Fibroblast of lung (primary cell): ENCODE data around the gene TMPRSS7. TPM values are rescaled to one million over a fixed set of nuclear protein-coding genes. Genes with fewer than 3 reads are reported as not detected.
A peak's percentile ranks its signal among the peaks of the same experiment; 100 is the strongest.

Source experiments
- DNase-seq, 2 donors: peaks; one replicate each; pipeline versions ENCODE4 v3.0.0 to v3.0.0-alpha.2; 2010; ENCODE audit warnings: low read depth in 2 of 2
- H2AFZ ChIP-seq: 2 replicates; pipeline ENCODE4 v1.5.1; 2012; ENCODE audit warnings: low read length, control low read depth, inconsistent platforms
- H3K27ac ChIP-seq: 2 replicates; pipeline ENCODE4 v1.5.1; 2011; ENCODE audit warnings: low read length, control low read depth; ENCODE audit not compliant: insufficient read depth
- H3K27me3 ChIP-seq: 2 replicates; pipeline ENCODE4 v1.5.1; 2011; ENCODE audit warnings: mild to moderate bottlenecking, low read length; ENCODE audit not compliant: control insufficient read depth, insufficient read depth
- H3K36me3 ChIP-seq: 2 replicates; pipeline ENCODE4 v1.5.1; 2011; ENCODE audit warnings: low read length; ENCODE audit not compliant: control insufficient read depth, insufficient read depth
- H3K4me1 ChIP-seq: 2 replicates; pipeline ENCODE4 v1.5.1; 2011; ENCODE audit warnings: low read length; ENCODE audit not compliant: control insufficient read depth, insufficient read depth; ENCODE audit errors: extremely low read depth
- H3K4me2 ChIP-seq: 2 replicates; pipeline ENCODE4 v1.5.1; 2011; ENCODE audit warnings: low read length, control low read depth; ENCODE audit not compliant: insufficient read depth; ENCODE audit errors: extremely low read depth
- H3K4me3 ChIP-seq, 4 experiments: fragments of 200-600 bp in 1 of 4; sonication (generic) in 1 of 4; replicated peaks in 1 of 4; 2 replicates each; pipeline ENCODE4 v1.5.1; 2011 to 2016; ENCODE audit warnings: low read length in 4 of 4, low read depth in 3 of 4, mild to moderate bottlenecking in 3 of 4, control low read depth in 2 of 4, inconsistent platforms in 1 of 4, mixed read lengths in 1 of 4; ENCODE audit not compliant: insufficient read depth in 1 of 4; ENCODE audit errors: control extremely low read depth in 1 of 4
- H3K79me2 ChIP-seq: 2 replicates; pipeline ENCODE4 v1.5.1; 2012; ENCODE audit warnings: mild to moderate bottlenecking, low read length, inconsistent platforms; ENCODE audit not compliant: control insufficient read depth, insufficient read depth
- H3K9ac ChIP-seq: 2 replicates; pipeline ENCODE4 v1.5.1; 2011; ENCODE audit warnings: mild to moderate bottlenecking, low read length, control low read depth; ENCODE audit not compliant: insufficient read depth
- H3K9me3 ChIP-seq: 2 replicates; pipeline ENCODE4 v1.5.1; 2012; ENCODE audit warnings: low read depth, low read length; ENCODE audit not compliant: control insufficient read depth, insufficient read depth
- H4K20me1 ChIP-seq: 2 replicates; pipeline ENCODE4 v1.5.1; 2011; ENCODE audit warnings: low read length; ENCODE audit not compliant: control insufficient read depth, insufficient read depth; ENCODE audit errors: extremely low read depth
- EZH2 ChIP-seq: IDR thresholded peaks from 2 replicates; pipeline ENCODE4 v1.5.1; 2012; ENCODE audit warnings: low read length, control low read depth, mild to moderate bottlenecking; ENCODE audit errors: missing control alignments
- polyA plus RNA-seq, 2 donors: library from polyadenylated mRNA; depleted of rRNA in 1 of 2; stranded (reverse) in 1 of 2; unstranded in 1 of 2; fragments of >200 nt; gene quantifications; 2 replicates each; pipeline ENCODE4 v1.2.1, GENCODE V29; 2011 to 2012; ENCODE audit warnings: missing spikeins in 1 of 2
- total RNA-seq: library from RNA; depleted of rRNA; stranded (reverse); fragments of >200 nt; gene quantifications from 2 replicates; pipeline ENCODE4 v1.2.1, GENCODE V29; 2014
- TF ChIP-seq, protein P1 (sequence below), 2 donors: IDR thresholded peaks in 1 of 2; conservative IDR thresholded peaks in 1 of 2; 1 replicate in 1 of 2; 2 replicates in 1 of 2; pipeline ENCODE4 v1.5.1; 2011 to 2012; ENCODE audit warnings: low read length in 2 of 2, control low read depth in 1 of 2, inconsistent platforms in 1 of 2, low read depth in 1 of 2, mild to moderate bottlenecking in 1 of 2

Gene TMPRSS7
- total and polyA plus RNA-seq, 2 donors (not counting 1 experiment from before 2014, with no cell fraction given): not detected

DNA sequence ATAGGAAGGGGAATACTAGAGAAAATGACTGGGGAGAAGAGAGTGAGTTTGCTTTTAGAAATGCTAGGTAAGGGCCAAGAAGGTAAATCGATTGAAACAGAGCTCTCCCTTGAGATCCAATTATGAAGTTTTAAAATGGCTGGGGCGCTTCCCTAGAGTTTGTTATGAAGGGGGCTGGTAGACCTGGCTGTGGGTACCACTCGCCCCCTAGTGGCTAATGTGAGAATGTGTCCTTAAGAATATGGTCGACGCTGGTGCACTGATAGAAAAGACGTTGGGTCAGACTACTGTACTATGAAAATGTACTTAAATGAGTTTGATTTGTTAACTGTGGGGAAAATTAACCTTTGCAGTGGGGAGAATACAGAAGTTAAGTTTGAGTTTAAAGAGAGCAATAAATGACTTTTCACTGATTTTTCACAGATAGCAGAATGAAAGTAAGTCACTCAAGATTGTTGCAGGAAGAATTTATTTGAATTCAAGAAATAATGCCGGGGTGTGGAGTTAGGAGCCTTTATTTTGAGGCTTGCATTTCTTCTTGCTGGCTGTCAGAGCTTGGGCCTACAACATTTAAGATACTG lies 9.2 kb downstream of the TMPRSS7 start:
- Histone ChIP-seq H3K4me2 (peak overlapping the region; percentile 46), H3K9me3 (no peaks in the 10 kb centered on the region), H3K4me1 (no peaks in the 10 kb centered on the region), H4K20me1 (no peaks in the 10 kb centered on the region), H3K27me3 (no peaks in the 10 kb centered on the region), H3K27ac (no peak overlapping the region), H3K4me3 (peak overlapping the region in 1 of 4 experiments; percentile 22), H3K9ac (no peak overlapping the region), H3K36me3 (no peaks in the 10 kb centered on the region), H3K79me2 (no peaks in the 10 kb centered on the region), H2AFZ (peak overlapping the region; percentile 44)
- TF ChIP-seq EZH2: no peak
- TF ChIP-seq, protein P1, sequence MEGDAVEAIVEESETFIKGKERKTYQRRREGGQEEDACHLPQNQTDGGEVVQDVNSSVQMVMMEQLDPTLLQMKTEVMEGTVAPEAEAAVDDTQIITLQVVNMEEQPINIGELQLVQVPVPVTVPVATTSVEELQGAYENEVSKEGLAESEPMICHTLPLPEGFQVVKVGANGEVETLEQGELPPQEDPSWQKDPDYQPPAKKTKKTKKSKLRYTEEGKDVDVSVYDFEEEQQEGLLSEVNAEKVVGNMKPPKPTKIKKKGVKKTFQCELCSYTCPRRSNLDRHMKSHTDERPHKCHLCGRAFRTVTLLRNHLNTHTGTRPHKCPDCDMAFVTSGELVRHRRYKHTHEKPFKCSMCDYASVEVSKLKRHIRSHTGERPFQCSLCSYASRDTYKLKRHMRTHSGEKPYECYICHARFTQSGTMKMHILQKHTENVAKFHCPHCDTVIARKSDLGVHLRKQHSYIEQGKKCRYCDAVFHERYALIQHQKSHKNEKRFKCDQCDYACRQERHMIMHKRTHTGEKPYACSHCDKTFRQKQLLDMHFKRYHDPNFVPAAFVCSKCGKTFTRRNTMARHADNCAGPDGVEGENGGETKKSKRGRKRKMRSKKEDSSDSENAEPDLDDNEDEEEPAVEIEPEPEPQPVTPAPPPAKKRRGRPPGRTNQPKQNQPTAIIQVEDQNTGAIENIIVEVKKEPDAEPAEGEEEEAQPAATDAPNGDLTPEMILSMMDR (conservative IDR thresholded peaks at IDR 0.05 in 1 of 2, IDR thresholded peaks at IDR 0.05 in 1 of 2; ENCODE audit: low read depth in 1 of 2, low read length in 2 of 2): peak; percentile 89 to 95
- peak; percentile 73 to 80 for DNase-seq

DNA sequence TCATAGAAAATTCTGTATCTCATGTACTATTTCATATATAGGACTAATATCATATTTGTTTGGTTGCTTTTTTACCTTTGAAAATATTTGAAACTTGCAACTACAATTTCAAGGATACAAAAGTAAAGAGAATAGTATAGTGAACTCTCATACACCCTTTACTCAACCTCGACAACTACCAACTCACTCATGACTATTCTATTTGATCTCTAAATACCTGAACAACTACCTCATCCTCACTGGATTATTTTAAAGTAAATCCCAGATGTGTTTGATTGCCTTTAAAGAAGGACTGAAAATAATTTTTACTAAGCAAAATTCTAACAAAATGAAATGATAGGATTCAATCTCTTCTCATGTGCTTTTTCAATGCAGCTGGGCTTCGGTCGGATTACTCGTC lies 12.1 kb downstream of the TMPRSS7 start:
- H2AFZ ChIP-seq: no peak overlapping the region
- H3K9me3 ChIP-seq: no peaks in the 10 kb centered on the region
- no peak overlapping the region for H3K4me2 ChIP-seq
- H4K20me1 ChIP-seq: no peaks in the 10 kb centered on the region
- no peak for TF ChIP-seq EZH2
- TF ChIP-seq, protein P1 (conservative IDR thresholded peaks at IDR 0.05 in 1 of 2, IDR thresholded peaks at IDR 0.05 in 1 of 2; ENCODE audit: low read depth in 1 of 2, low read length in 2 of 2): no peak
- DNase-seq: peak in 1 of 2 donors; percentile 55
- no peaks in the 10 kb centered on the region for H3K79me2 ChIP-seq
- no peak overlapping the region for H3K27ac ChIP-seq
- H3K4me1 ChIP-seq: no peaks in the 10 kb centered on the region
- no peaks in the 10 kb centered on the region for H3K27me3 ChIP-seq
- no peaks in the 10 kb centered on the region for H3K36me3 ChIP-seq
- H3K4me3 ChIP-seq: no peak overlapping the region
- H3K9ac ChIP-seq: no peak overlapping the region

DNA sequence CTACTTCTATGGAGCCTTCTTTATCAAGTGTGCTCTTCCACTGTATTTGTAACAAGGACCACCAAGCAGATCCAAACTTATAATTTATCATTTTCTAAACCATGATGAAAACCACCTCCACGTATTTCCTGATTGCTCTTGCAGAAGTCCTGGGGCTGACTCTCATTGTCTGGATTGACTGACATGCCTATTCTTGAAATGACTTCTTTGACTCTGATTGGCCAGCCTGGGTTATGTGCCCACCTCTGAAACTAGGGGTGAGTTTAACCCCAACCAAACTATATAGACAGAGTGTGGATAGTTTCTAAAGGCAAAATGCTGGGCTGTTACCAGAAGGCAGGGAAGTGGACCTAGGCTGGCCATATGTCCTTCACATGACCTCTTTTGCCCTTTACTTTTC lies 12.7 kb downstream of the TMPRSS7 start:
- no peaks in the 10 kb centered on the region for H3K9me3 ChIP-seq
- TF ChIP-seq, protein P1 (conservative IDR thresholded peaks at IDR 0.05 in 1 of 2, IDR thresholded peaks at IDR 0.05 in 1 of 2; ENCODE audit: low read depth in 1 of 2, low read length in 2 of 2): no peak
- TF ChIP-seq EZH2: no peak
- no peaks in the 10 kb centered on the region for H3K27me3 ChIP-seq
- no peak overlapping the region for H3K9ac ChIP-seq
- H3K4me2 ChIP-seq: no peak overlapping the region
- no peaks in the 10 kb centered on the region for H3K4me1 ChIP-seq
- H2AFZ ChIP-seq: no peak overlapping the region
- DNase-seq: no peak
- no peaks in the 10 kb centered on the region for H3K36me3 ChIP-seq
- no peaks in the 10 kb centered on the region for H3K79me2 ChIP-seq
- H4K20me1 ChIP-seq: no peaks in the 10 kb centered on the region
- no peak overlapping the region for H3K27ac ChIP-seq
- no peak overlapping the region for H3K4me3 ChIP-seq
